Measurements from ENCODE around the gene KIF6. TPM values are rescaled to one million over a fixed set of nuclear protein-coding genes. Genes with fewer than 3 reads are reported as not detected.

The KIF6 gene
- total RNA-seq, 1 donor from 2014 or later: 0.33 TPM

- intact Hi-C loops (cut with micrococcal nuclease): no loop called here
- Mint-ChIP-seq H3K4me1 (no peaks in the 10 kb centered on the region), H3K27me3 (peaks cover 1% of the 10 kb centered on the region), H3K27ac (no peak overlapping the region), H3K4me3 (no peak overlapping the region), H3K36me3 (ENCODE audit: low read depth) (no peaks in the 10 kb centered on the region), H3K9me3 (no peaks in the 10 kb centered on the region)
- DNase-seq: no peak
Observed at GRCh38 chr6:39617520-39617919, 107.7 kb downstream of the KIF6 start.

DNA sequence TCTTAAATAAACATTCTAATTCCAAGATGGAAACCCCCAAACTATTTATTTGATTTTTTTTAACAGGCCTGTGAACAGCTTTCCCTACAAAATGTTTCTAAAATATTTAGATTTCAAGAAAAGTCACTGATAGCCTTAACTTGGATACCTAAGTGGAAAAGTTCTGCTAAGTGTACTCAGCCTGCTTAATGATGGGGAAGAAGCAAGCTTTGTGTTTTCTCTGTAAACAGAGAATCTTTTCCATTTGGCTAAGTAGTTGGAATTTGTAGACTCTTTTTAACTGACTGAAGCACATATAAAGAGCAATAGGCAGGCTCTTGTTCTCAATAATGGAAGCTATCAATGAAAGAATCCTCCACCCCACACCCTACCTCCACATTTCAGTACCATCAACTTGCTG is 108.2 kb downstream of the KIF6 start:
- no peak overlapping the region for H3K4me3 Mint-ChIP-seq

DNA sequence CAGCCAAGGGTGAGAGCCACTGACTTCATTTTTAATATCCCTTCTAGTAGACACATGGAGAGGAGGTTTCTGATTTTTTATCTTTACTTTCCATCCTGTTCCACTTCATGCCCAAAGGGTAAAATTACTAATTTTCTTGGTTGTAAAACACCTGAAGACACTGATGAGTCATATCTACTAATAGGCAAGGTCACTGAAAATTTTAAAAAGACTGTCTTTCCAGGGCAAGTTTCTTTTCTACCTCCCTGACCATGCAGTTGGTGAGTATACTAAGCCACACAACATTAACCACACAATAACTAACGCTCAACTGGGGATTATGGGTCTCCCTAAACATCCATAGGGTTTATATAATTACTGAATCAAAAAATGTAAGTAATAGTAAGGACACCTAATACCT is 109.6 kb downstream of the KIF6 start:
- Mint-ChIP-seq H3K9me3 (no peaks in the 10 kb centered on the region), H3K27me3 (peaks cover 1% of the 10 kb centered on the region), H3K4me1 (no peaks in the 10 kb centered on the region), H3K4me3 (no peak overlapping the region), H3K36me3 (ENCODE audit: low read depth) (no peaks in the 10 kb centered on the region), H3K27ac (no peak overlapping the region)
- no peak for DNase-seq
- intact Hi-C loops (cut with micrococcal nuclease): no loop called here

More for the DNA sequence above, 108.2 kb downstream of the KIF6 start:
- Mint-ChIP-seq H3K9me3 (no peaks in the 10 kb centered on the region), H3K4me1 (no peaks in the 10 kb centered on the region), H3K27ac (no peak overlapping the region), H3K27me3 (peaks cover 1% of the 10 kb centered on the region), H3K36me3 (ENCODE audit: low read depth) (no peaks in the 10 kb centered on the region)
- intact Hi-C loops (cut with micrococcal nuclease): no loop called here
- no peak for DNase-seq

DNA sequence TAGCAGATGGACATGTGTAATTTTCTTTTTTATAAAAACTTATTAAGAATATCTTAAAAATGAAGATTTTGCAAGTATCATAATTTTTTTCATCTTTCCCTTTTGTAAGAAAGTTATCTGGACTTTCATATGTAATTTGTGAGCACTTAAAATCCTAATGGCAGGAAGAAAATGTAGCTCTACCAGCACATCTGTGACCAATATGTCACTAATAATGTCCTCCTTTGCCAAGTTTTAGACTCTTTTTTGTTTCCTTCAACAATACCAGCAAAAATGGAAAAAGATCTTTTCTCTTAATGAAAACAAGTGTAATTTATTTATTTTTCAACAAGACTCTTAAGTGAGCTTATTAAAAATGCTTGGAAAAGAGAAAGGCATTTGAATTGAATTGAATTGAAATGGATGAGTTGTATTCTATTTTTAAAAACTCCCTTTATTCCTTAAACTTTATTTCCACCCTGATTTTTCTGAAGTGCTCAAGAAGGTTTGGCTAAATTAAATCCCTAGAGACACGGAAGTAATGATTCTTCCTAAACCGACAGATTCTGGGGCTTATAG is 110.7 kb downstream of the KIF6 start:
- Mint-ChIP-seq H3K27ac (no peak overlapping the region), H3K4me1 (no peaks in the 10 kb centered on the region), H3K9me3 (no peaks in the 10 kb centered on the region), H3K36me3 (ENCODE audit: low read depth) (no peaks in the 10 kb centered on the region), H3K27me3 (peaks cover 1% of the 10 kb centered on the region), H3K4me3 (no peak overlapping the region)
- intact Hi-C loops (cut with micrococcal nuclease): no loop called here
- DNase-seq: no peak

DNA sequence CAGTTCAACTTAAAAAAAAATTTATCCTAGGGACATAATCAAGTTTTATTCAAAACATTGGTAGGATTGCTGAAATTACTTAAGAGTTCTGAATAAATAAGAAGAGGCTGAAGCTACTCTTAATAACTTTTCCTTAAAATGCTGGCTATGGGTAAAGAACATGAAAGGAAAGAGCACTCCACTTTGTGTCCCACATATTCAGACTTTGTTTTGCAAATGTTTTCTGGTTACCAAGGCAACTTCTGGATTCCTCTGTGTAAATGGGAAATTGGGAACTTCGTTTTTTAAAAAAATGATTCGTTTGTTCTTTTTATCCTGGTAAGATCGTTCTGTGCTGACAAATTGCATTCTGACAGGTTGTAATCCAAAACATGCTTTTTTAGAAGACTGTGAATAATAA is 115.0 kb downstream of the KIF6 start:
- H3K27me3 Mint-ChIP-seq: peaks cover 7% of the 10 kb centered on the region
- H3K4me1 Mint-ChIP-seq: no peaks in the 10 kb centered on the region
- H3K36me3 Mint-ChIP-seq (ENCODE audit: low read depth): no peaks in the 10 kb centered on the region
- no peak for DNase-seq
- H3K4me3 Mint-ChIP-seq: no peak overlapping the region
- H3K27ac Mint-ChIP-seq: no peak overlapping the region
- no peaks in the 10 kb centered on the region for H3K9me3 Mint-ChIP-seq
- intact Hi-C loops (cut with micrococcal nuclease): no loop called here

DNA sequence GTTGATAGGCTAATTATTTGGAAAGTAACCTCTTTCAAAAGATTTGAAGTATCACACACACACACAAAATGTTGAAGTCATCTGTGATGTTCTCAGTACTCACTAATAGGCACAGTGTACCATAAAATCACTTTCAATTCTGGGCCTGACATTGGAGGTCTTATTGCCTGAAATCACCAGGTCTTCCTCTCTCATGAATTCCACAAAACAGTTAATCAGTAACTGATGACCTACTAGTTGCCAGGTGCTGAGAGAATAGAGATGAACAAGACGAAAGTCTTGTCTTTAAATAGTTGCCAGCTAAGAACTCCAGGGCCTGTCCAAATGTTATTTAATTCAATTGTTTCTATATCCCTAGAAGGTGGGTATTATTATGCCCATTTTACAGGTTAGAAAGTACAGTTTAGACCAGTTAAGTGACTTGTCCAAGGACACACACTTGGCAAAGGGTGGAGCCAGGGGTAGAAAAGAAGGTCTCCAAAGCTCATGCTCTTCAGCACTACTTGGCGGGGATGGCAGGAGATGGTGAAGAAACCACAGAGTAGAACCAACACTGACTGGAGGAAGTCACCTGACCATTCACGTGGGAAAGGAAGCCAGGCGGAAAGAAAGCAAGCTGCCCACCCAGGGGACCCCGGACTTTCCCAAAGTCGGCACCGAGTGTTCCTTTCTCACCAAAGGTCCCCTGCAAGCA is 116.4 kb downstream of the KIF6 start:
- peaks cover 7% of the 10 kb centered on the region for H3K27me3 Mint-ChIP-seq
- H3K36me3 Mint-ChIP-seq (ENCODE audit: low read depth): no peaks in the 10 kb centered on the region
- H3K4me1 Mint-ChIP-seq: no peaks in the 10 kb centered on the region
- no peak for DNase-seq
- H3K4me3 Mint-ChIP-seq: no peak overlapping the region
- H3K9me3 Mint-ChIP-seq: no peaks in the 10 kb centered on the region
- H3K27ac Mint-ChIP-seq: no peak overlapping the region
- intact Hi-C loops (cut with micrococcal nuclease): no loop called here

DNA sequence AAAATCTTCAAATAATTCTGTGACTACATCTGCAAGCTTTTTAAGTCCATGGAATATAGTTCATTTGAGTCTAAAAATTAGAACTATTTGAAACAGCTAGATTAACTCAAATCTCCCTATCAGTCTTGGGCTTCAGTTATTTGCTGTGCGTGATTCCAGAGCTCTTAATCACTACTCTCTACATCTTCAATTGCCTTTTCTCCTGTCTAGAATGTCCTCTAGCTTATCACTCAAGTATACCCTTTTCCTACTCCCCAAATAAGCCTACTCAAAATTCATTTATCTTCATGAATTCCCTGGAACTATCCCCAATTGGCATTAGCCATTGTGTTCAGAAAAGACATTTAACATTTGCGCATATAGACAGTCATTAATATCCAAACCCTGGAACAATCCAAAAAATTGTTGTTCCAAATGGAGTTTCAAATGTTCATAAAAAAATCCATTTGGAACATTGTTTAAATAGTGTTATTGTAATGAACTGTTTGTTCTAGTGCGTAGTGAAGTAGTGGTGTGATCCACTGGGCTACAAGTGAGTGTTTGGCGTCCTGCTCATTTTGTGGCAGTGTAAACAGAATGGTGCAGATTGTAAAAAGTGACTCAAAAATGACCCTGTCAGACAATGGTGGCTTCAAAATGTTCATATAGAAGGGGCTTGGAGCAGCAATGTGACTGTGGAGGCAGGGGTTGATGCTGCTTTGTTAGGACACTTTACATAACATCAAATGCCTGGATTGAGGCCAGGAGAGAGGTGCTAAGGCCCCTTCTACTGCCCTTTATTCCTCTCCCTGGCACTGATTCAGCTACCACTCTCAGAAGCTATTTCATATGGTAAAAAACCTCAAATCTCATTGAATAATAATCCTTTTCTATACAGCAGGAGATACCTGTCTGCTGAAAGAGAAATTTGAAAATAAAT is 122.3 kb downstream of the KIF6 start:
- Mint-ChIP-seq H3K4me1 (no peaks in the 10 kb centered on the region), H3K4me3 (no peak overlapping the region), H3K27me3 (peaks cover 10% of the 10 kb centered on the region)

GRCh38 chr6:39599973-39600372 is 125.2 kb downstream of the KIF6 start:
- H3K4me1 Mint-ChIP-seq: no peaks in the 10 kb centered on the region
- peaks cover 11% of the 10 kb centered on the region for H3K27me3 Mint-ChIP-seq
- no peaks in the 10 kb centered on the region for H3K9me3 Mint-ChIP-seq
- no peak overlapping the region for H3K4me3 Mint-ChIP-seq
- intact Hi-C loops (cut with micrococcal nuclease): no loop called here
- no peak overlapping the region for H3K27ac Mint-ChIP-seq
- no peaks in the 10 kb centered on the region for H3K36me3 Mint-ChIP-seq (ENCODE audit: low read depth)
- DNase-seq: no peak

More for the DNA sequence above, 122.3 kb downstream of the KIF6 start:
- Mint-ChIP-seq H3K9me3 (no peaks in the 10 kb centered on the region), H3K27ac (no peak overlapping the region), H3K36me3 (ENCODE audit: low read depth) (no peaks in the 10 kb centered on the region)
- intact Hi-C loops (cut with micrococcal nuclease): no loop called here
- no peak for DNase-seq

DNA sequence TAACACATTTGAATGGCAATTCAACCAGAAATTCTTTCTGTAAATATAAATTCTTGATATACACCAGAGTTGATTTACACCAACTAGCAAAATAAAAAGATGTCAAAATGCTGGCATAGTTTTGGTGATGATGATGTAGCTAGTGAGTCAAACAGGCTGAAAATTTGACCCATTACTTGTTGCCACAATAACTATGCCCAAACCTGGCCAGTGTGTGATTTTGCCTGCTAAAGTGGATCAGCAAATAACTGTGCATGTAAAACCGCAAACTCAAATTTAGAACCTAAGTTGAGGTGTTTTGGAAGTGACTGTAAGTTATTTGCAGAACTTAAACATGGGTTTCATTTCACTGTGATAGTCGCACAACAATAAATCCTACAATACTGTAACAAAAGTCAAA is 125.9 kb downstream of the KIF6 start:
- Mint-ChIP-seq H3K27me3 (peaks cover 11% of the 10 kb centered on the region), H3K4me3 (no peak overlapping the region), H3K36me3 (ENCODE audit: low read depth) (no peaks in the 10 kb centered on the region), H3K4me1 (no peaks in the 10 kb centered on the region), H3K27ac (no peak overlapping the region), H3K9me3 (no peaks in the 10 kb centered on the region)
- intact Hi-C loops (cut with micrococcal nuclease): no loop called here
- no peak for DNase-seq

DNA sequence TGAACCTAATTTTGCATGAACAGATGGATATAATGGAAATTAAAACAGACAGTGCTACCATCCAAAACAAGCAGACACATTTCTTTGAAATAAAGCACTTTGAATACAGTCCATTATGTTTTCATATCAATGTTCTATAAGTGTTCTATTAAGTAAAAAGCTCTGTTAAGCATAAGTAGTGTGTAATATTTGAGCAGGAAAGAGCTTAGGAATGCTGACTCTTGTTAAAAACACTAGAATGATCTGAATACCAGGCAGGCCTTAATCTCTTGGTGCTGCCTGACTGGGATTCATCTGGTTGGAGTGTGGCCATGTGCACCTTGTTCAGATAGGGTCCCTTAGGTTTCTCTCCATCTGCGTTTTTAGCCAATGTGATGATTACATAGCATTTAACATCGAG is 130.9 kb downstream of the KIF6 start:
- Mint-ChIP-seq H3K4me1 (no peaks in the 10 kb centered on the region), H3K27ac (no peak overlapping the region), H3K27me3 (peaks cover 4% of the 10 kb centered on the region), H3K36me3 (ENCODE audit: low read depth) (no peaks in the 10 kb centered on the region), H3K4me3 (no peak overlapping the region), H3K9me3 (no peaks in the 10 kb centered on the region)
- intact Hi-C loops (cut with micrococcal nuclease): no loop called here
- no peak for DNase-seq

DNA sequence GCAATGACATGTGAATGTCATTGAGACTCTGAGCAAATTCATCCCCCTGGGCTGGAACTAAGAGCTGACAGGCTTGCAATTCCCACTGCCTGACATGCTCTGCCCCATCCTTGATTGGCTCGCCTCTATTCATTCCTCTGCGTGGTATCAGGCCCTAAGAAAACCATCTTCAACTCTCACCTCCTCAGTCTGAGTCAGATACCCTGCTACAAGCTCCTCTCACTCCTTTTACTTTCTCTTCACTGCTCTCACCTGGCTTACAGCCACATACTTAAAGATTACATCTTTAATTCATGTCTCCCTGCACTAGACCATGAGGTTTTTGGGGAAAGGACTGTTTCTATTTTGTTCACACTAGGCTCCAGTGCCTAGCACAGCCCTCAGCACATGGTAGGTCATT is 131.6 kb downstream of the KIF6 start:
- H3K4me3 Mint-ChIP-seq: no peak overlapping the region
- no peak for DNase-seq
- H3K4me1 Mint-ChIP-seq: no peaks in the 10 kb centered on the region
- H3K9me3 Mint-ChIP-seq: no peaks in the 10 kb centered on the region
- intact Hi-C loops (cut with micrococcal nuclease): no loop called here
- no peak overlapping the region for H3K27ac Mint-ChIP-seq
- H3K27me3 Mint-ChIP-seq: peaks cover 4% of the 10 kb centered on the region
- H3K36me3 Mint-ChIP-seq (ENCODE audit: low read depth): no peaks in the 10 kb centered on the region

- DNase-seq: no peak
- H3K4me1 Mint-ChIP-seq: no peaks in the 10 kb centered on the region
- H3K9me3 Mint-ChIP-seq: no peaks in the 10 kb centered on the region
- peaks cover 2% of the 10 kb centered on the region for H3K27me3 Mint-ChIP-seq
- no peak overlapping the region for H3K27ac Mint-ChIP-seq
- intact Hi-C loops (cut with micrococcal nuclease): no loop called here
- no peak overlapping the region for H3K4me3 Mint-ChIP-seq
- H3K36me3 Mint-ChIP-seq (ENCODE audit: low read depth): no peaks in the 10 kb centered on the region
Observed at GRCh38 chr6:39590871-39591393, 134.3 kb downstream of the KIF6 start.

DNA sequence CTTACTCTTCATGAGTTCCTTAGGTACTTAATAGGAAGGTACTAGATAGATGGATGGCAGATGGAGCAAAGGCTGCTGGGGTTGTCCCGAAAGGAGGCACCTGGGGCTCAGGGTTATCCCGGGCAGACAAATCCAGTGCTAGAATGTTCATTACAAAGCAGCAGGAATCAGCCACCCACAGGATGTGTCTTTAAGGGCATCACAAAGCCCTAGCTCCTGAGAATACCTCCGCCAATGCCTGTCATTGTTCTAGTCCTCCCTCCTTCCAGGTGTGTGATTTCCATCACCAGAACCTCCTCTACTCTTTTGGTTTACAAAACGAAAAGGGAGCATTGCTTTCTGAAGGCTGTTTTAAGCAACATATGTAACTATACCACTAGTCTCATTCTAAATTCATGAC is 138.1 kb downstream of the KIF6 start:
- intact Hi-C loops (cut with micrococcal nuclease): no loop called here
- Mint-ChIP-seq H3K4me3 (no peak overlapping the region), H3K4me1 (no peaks in the 10 kb centered on the region), H3K27me3 (peaks cover 4% of the 10 kb centered on the region), H3K27ac (no peak overlapping the region), H3K36me3 (ENCODE audit: low read depth) (no peaks in the 10 kb centered on the region), H3K9me3 (no peaks in the 10 kb centered on the region)
- DNase-seq: no peak

DNA sequence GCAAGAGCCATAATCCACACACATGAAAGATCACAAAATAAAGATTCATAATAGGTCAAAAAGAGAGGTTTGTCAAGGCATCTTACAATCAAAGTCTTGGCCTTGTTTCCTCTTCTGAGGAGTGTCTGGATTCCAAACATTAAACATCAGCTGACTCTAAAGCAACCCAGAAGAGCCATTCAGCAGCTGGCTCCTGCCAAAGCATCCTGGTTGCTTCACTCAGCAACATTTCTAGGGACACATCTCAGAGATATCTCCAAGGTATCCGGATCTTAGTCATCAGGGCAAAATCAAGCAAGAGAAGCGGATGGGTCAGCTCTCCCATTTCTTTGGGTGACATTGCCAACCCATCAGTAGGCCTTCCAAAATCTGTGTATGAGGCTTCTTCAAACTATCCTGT is 139.6 kb downstream of the KIF6 start:
- intact Hi-C loops (cut with micrococcal nuclease): no loop called here
- H3K9me3 Mint-ChIP-seq: no peaks in the 10 kb centered on the region
- H3K27me3 Mint-ChIP-seq: peaks cover 5% of the 10 kb centered on the region
- H3K4me3 Mint-ChIP-seq: no peak overlapping the region
- no peaks in the 10 kb centered on the region for H3K36me3 Mint-ChIP-seq (ENCODE audit: low read depth)
- no peaks in the 10 kb centered on the region for H3K4me1 Mint-ChIP-seq
- H3K27ac Mint-ChIP-seq: no peak overlapping the region
- DNase-seq: no peak
